Tibial nerve (tissue), 4 donors: Measurements from ENCODE around the gene SH2D7.

ENCODE experiments used
- EP300 ChIP-seq, 2 donors: sonication (generic); formaldehyde crosslinking; IDR thresholded peaks; one replicate each; pipeline ENCODE4 v1.6.1; 2017; ENCODE audit warnings: antibody characterized with exemption in 2 of 2, mild to moderate bottlenecking in 1 of 2
- TF ChIP-seq, protein P1 (sequence below), 5 experiments: fragments of 200-600 bp in 3 of 5; fragments of 450-650 bp in 2 of 5; sonication (generic) in 3 of 5; IDR thresholded peaks; one replicate each; pipeline ENCODE4 v1.5.1; 2016 to 2019; ENCODE audit warnings: antibody characterized with exemption in 5 of 5, mild to moderate bottlenecking in 3 of 5, moderate library complexity in 2 of 5

DNA sequence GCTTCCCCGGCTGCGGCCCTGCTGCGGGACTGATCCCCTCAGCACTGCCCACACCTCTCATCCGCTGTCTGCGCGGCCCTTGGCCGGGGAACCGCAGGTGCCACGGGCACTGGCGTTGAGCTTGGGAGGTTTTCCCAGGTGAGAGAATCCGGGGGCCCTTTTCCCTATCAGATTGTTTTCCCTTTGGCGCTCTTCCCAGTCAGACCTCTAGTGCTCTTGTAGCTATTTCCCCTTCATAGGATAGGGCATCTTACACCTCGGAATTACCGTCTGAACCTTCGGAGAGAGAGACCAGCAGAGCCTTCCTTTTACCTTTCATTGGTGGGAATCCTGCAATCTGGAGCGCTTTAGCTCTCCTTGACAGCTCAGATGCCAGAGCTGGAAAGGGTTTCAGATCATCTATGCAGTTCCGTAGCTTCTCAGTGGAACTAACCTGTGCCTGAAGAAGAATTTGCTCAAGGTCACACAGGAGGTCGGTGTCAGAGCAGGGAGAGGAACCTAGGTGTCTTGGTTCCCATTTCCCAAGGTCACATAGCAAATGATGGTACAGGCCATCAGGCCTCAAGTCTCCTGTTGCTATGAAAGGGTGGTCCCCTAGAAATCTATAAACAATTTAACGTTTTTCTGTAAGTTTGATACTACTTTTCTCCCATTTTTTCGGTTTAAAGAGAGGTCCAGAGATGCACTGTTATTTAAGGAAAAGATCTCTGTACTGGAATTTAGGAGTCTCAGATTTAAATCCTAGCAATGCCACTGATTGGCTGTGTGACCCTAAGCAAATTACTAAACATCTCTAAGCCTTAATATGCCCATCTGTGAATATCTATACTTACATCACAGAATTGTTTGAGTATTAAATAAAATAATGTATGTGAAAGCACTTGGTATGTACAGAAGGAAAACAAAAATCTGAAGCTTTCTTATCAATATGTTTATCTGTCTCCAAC lies 57.7 kb downstream of the SH2D7 start:
- TF ChIP-seq EP300 (IDR thresholded peaks at IDR 0.05), result no peak
- TF ChIP-seq, protein P1, sequence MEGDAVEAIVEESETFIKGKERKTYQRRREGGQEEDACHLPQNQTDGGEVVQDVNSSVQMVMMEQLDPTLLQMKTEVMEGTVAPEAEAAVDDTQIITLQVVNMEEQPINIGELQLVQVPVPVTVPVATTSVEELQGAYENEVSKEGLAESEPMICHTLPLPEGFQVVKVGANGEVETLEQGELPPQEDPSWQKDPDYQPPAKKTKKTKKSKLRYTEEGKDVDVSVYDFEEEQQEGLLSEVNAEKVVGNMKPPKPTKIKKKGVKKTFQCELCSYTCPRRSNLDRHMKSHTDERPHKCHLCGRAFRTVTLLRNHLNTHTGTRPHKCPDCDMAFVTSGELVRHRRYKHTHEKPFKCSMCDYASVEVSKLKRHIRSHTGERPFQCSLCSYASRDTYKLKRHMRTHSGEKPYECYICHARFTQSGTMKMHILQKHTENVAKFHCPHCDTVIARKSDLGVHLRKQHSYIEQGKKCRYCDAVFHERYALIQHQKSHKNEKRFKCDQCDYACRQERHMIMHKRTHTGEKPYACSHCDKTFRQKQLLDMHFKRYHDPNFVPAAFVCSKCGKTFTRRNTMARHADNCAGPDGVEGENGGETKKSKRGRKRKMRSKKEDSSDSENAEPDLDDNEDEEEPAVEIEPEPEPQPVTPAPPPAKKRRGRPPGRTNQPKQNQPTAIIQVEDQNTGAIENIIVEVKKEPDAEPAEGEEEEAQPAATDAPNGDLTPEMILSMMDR (IDR thresholded peaks at IDR 0.05), result no peak
